ENCODE data around the gene SEMA5B. TPM values are rescaled to one million over a fixed set of nuclear protein-coding genes. Genes with fewer than 3 reads are reported as not detected.
A peak's percentile ranks its signal among the peaks of the same experiment; 100 is the strongest.

SEMA5B gene
- total RNA-seq, 1 donor from 2014 or later = 68.8 TPM

GRCh38 chr3:122960652-122961051 lies 66.9 kb downstream of the SEMA5B start:
- Mint-ChIP-seq H3K4me1 (ENCODE audit: low read depth) (peaks cover 48% of the 10 kb centered on the region), H3K9me3 (ENCODE audit: low read depth) (no peaks in the 10 kb centered on the region), H3K27me3 (ENCODE audit: low read depth) (peaks cover 22% of the 10 kb centered on the region), H3K27ac (ENCODE audit: unreplicated experiment) (no peak overlapping the region), H3K4me3 (ENCODE audit: unreplicated experiment) (no peak overlapping the region), H3K36me3 (ENCODE audit: low read depth) (peaks cover 15% of the 10 kb centered on the region)
- DNase-seq (ENCODE audit: low spot score) = no peak
- TF ChIP-seq CTCF (IDR thresholded peaks at IDR 0.05) = no peak

GRCh38 chr3:122959339-122959738 lies 68.2 kb downstream of the SEMA5B start:
- TF ChIP-seq CTCF (IDR thresholded peaks at IDR 0.05) = no peak
- no peaks in the 10 kb centered on the region for H3K9me3 Mint-ChIP-seq (ENCODE audit: low read depth)
- H3K36me3 Mint-ChIP-seq (ENCODE audit: low read depth) = peaks cover 15% of the 10 kb centered on the region
- DNase-seq (ENCODE audit: low spot score) = no peak
- peaks cover 19% of the 10 kb centered on the region for H3K27me3 Mint-ChIP-seq (ENCODE audit: low read depth)
- peaks cover 37% of the 10 kb centered on the region for H3K4me1 Mint-ChIP-seq (ENCODE audit: low read depth)
- H3K27ac Mint-ChIP-seq (ENCODE audit: unreplicated experiment) = no peak overlapping the region
- H3K4me3 Mint-ChIP-seq (ENCODE audit: unreplicated experiment) = no peak overlapping the region

GRCh38 chr3:122957707-122958689 lies 69.6 kb downstream of the SEMA5B start:
- Mint-ChIP-seq H3K27ac (ENCODE audit: unreplicated experiment) (peak overlapping the region; percentile 75), H3K36me3 (ENCODE audit: low read depth) (peaks cover 14% of the 10 kb centered on the region), H3K9me3 (ENCODE audit: low read depth) (no peaks in the 10 kb centered on the region), H3K4me1 (ENCODE audit: low read depth) (peaks cover 33% of the 10 kb centered on the region), H3K27me3 (ENCODE audit: low read depth) (peaks cover 11% of the 10 kb centered on the region), H3K4me3 (ENCODE audit: unreplicated experiment) (no peak overlapping the region)
- DNase-seq (ENCODE audit: low spot score) = no peak
- TF ChIP-seq CTCF (IDR thresholded peaks at IDR 0.05) = no peak

- H3K36me3 Mint-ChIP-seq (ENCODE audit: low read depth) = peaks cover 14% of the 10 kb centered on the region
- no peaks in the 10 kb centered on the region for H3K9me3 Mint-ChIP-seq (ENCODE audit: low read depth)
- H3K4me3 Mint-ChIP-seq (ENCODE audit: unreplicated experiment) = no peak overlapping the region
- H3K27ac Mint-ChIP-seq (ENCODE audit: unreplicated experiment) = no peak overlapping the region
- DNase-seq (ENCODE audit: low spot score) = no peak
- TF ChIP-seq CTCF (IDR thresholded peaks at IDR 0.05) = no peak
- peaks cover 37% of the 10 kb centered on the region for H3K4me1 Mint-ChIP-seq (ENCODE audit: low read depth)
- peaks cover 7% of the 10 kb centered on the region for H3K27me3 Mint-ChIP-seq (ENCODE audit: low read depth)
These were observed 70.7 kb downstream of the SEMA5B start for GRCh38 chr3:122956693-122957455.
